MM.1S (cell line): Measurements from ENCODE around the gene FMNL1.

Source experiments
- DNase-seq: peaks from one replicate; pipeline ENCODE4 v3.0.0-alpha.2; 2015
- H2AFZ ChIP-seq: fragments of 300-600 bp; sonication (generic); 2 replicates; pipeline ENCODE4 v1.6.0; 2016; ENCODE audit warnings: antibody characterized with exemption, low read length
- H3F3A ChIP-seq: fragments of 300-600 bp; sonication (generic); 2 replicates; pipeline ENCODE4 v1.6.1; 2016; ENCODE audit warnings: mild to moderate bottlenecking, antibody characterized with exemption, low read length, moderate library complexity, mixed read lengths; ENCODE audit not compliant: insufficient read depth
- H3K27ac ChIP-seq: fragments of 300-600 bp; sonication (generic); 2 replicates; pipeline ENCODE4 v1.5.1; 2016; ENCODE audit warnings: mild to moderate bottlenecking, low read length
- H3K27me3 ChIP-seq: fragments of 300-600 bp; sonication (generic); replicated peaks from 2 replicates; pipeline ENCODE4 v1.6.0; 2016; ENCODE audit warnings: low read length; ENCODE audit not compliant: insufficient read depth
- H3K36me3 ChIP-seq: fragments of 300-600 bp; sonication (generic); replicated peaks from 2 replicates; pipeline ENCODE4 v1.6.1; 2016; ENCODE audit warnings: mild to moderate bottlenecking, low read length, mixed read lengths; ENCODE audit not compliant: insufficient read depth
- H3K4me1 ChIP-seq: fragments of 300-600 bp; sonication (generic); 2 replicates; pipeline ENCODE4 v1.6.1; 2016; ENCODE audit warnings: low read length, mixed read lengths
- H3K4me2 ChIP-seq: fragments of 300-600 bp; sonication (generic); 2 replicates; pipeline ENCODE4 v1.6.0; 2016; ENCODE audit warnings: low read depth, low read length
- H3K4me3 ChIP-seq: fragments of 300-600 bp; sonication (generic); 2 replicates; pipeline ENCODE4 v1.5.1; 2016; ENCODE audit warnings: low read length, mixed read lengths
- H3K79me2 ChIP-seq: fragments of 300-600 bp; sonication (generic); 2 replicates; pipeline ENCODE4 v1.6.1; 2016; ENCODE audit warnings: mixed run types, low read length, mixed read lengths
- H3K9ac ChIP-seq: fragments of 300-600 bp; sonication (generic); 2 replicates; pipeline ENCODE4 v1.6.1; 2016; ENCODE audit warnings: low read length, mixed read lengths
- H3K9me2 ChIP-seq: fragments of 300-600 bp; sonication (generic); replicated peaks from 2 replicates; pipeline ENCODE4 v1.6.1; 2016; ENCODE audit warnings: mild to moderate bottlenecking, low read length, mixed read lengths; ENCODE audit not compliant: insufficient read depth
- H3K9me3 ChIP-seq: fragments of 300-600 bp; sonication (generic); replicated peaks from 2 replicates; pipeline ENCODE4 v1.6.1; 2016; ENCODE audit warnings: mild to moderate bottlenecking, low read length, mixed read lengths; ENCODE audit not compliant: insufficient read depth
- H4K20me1 ChIP-seq: fragments of 300-600 bp; sonication (generic); 2 replicates; pipeline ENCODE4 v1.6.1; 2016; ENCODE audit warnings: mild to moderate bottlenecking, low read length, moderate library complexity, mixed read lengths; ENCODE audit not compliant: insufficient read depth
- CTCF ChIP-seq: fragments of 300-600 bp; sonication (generic); IDR thresholded peaks from 2 replicates; pipeline ENCODE4 v1.5.1; 2016; ENCODE audit warnings: antibody characterized with exemption, low read length, mixed read lengths
- EZH2 ChIP-seq: fragments of 300-600 bp; sonication (generic); optimal IDR thresholded peaks from 2 replicates; pipeline ENCODE3; 2017; ENCODE audit warnings: low read depth, mild to moderate bottlenecking, antibody characterized with exemption, low read length, mixed read lengths
- EZH2phosphoT487 ChIP-seq: fragments of 300-600 bp; sonication (generic); IDR thresholded peaks from 2 replicates; pipeline ENCODE4 v1.6.1; 2018; ENCODE audit warnings: antibody characterized with exemption, low read length

Gene FMNL1

GRCh38 chr17:45266372-45266926 is 44.8 kb downstream of the FMNL1 start:
- no peaks in the 10 kb centered on the region for H3K79me2 ChIP-seq
- 0 out of 2 replicates have a peak, but pooled peaks cover 3% of the 10 kb centered on the region for H3F3A ChIP-seq
- no peak overlapping the region for H2AFZ ChIP-seq
- no peaks in the 10 kb centered on the region for H3K9me3 ChIP-seq
- no peak overlapping the region for H3K4me2 ChIP-seq
- H3K4me3 ChIP-seq = no peak overlapping the region
- H4K20me1 ChIP-seq = no peaks in the 10 kb centered on the region
- H3K4me1 ChIP-seq = no peaks in the 10 kb centered on the region
- H3K27me3 ChIP-seq = no peaks in the 10 kb centered on the region
- no peak overlapping the region for H3K9ac ChIP-seq
- H3K27ac ChIP-seq = no peak overlapping the region
- no peaks in the 10 kb centered on the region; the same call in 1 of the 2 replicates for H3K36me3 ChIP-seq
- no peak for TF ChIP-seq EZH2
- no peak for TF ChIP-seq EZH2phosphoT487
- TF ChIP-seq CTCF = no peak
- no peaks in the 10 kb centered on the region for H3K9me2 ChIP-seq
- DNase-seq = no peak

DNA sequence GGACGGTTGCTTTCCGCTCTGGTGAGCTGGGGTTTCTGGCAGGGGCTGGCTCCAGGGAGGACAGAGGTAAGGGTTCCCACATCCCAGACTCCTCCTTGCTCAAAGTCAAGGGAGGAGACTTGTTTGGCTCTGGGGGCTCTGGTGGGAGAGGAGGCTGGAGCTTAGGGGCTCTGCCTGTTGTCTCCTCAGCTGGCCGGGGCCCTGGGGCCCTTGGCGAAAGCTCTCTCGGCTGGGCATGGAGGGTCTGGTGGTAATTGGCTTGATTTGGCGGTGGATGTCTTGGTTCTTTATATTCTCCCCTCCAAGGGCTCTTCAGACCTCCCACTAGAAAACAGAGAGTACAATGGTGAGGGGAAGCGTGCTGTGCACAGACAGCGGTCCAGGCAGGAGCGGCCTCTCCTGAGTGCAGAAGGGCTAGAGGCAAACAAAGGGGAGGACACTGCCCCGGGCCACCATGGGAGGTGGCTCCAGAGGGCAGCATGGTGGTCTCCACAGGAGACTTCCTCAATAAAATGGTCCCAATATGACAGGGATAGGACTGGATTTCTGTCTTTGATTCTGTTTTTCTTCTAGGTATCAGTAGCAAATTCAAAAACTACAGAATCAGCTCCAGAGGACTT is 45.9 kb downstream of the FMNL1 start:
- H2AFZ ChIP-seq = no peak overlapping the region
- TF ChIP-seq EZH2phosphoT487 = no peak
- H3K4me2 ChIP-seq = no peak overlapping the region
- no peak overlapping the region for H3K9ac ChIP-seq
- no peaks in the 10 kb centered on the region; the same call in 1 of the 2 replicates for H3K36me3 ChIP-seq
- H3K27ac ChIP-seq = no peak overlapping the region
- H3K27me3 ChIP-seq = no peaks in the 10 kb centered on the region
- no peaks in the 10 kb centered on the region for H3K9me3 ChIP-seq
- no peaks in the 10 kb centered on the region for H3K9me2 ChIP-seq
- no peak for DNase-seq
- H3K4me1 ChIP-seq = no peaks in the 10 kb centered on the region
- no peak overlapping the region for H3K4me3 ChIP-seq
- no peaks in the 10 kb centered on the region for H4K20me1 ChIP-seq
- 0 out of 2 replicates have a peak, but pooled peaks cover 3% of the 10 kb centered on the region for H3F3A ChIP-seq
- no peaks in the 10 kb centered on the region for H3K79me2 ChIP-seq

DNA sequence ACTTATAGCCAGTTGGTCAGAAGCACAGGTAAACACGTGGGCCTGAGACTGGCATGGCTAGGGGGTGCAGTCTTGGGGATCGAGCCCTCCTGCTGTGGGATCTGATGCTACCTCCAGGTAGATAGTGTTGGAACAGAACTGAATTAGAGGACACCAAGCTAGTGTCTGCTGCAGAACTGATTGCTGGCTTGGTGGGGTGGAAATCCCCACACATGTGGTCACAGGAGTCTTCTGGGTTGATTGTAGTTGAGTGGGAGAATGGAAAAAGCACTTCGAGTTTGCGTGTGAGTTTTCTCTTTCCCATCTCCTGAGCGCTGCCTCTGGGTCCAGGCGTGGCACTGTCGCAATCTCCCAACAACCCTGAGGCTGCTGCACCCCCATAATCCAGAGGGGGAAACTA is 48.2 kb downstream of the FMNL1 start:
- no peaks in the 10 kb centered on the region for H3K79me2 ChIP-seq
- no peak overlapping the region for H3K4me3 ChIP-seq
- H3K9me2 ChIP-seq = no peaks in the 10 kb centered on the region
- no peaks in the 10 kb centered on the region for H4K20me1 ChIP-seq
- no peaks in the 10 kb centered on the region for H3K9me3 ChIP-seq
- H3K9ac ChIP-seq = no peak overlapping the region
- no peak overlapping the region for H3K27ac ChIP-seq
- H3K4me2 ChIP-seq = no peak overlapping the region
- DNase-seq = no peak
- TF ChIP-seq EZH2phosphoT487 (no peak), CTCF (no peak), EZH2 (no peak)
- H3F3A ChIP-seq = 0 out of 2 replicates have a peak, but pooled peaks cover 3% of the 10 kb centered on the region
- no peaks in the 10 kb centered on the region for H3K27me3 ChIP-seq
- no peak overlapping the region for H2AFZ ChIP-seq
- H3K4me1 ChIP-seq = no peaks in the 10 kb centered on the region
- H3K36me3 ChIP-seq = peaks cover 4% of the 10 kb centered on the region; the same call in 1 of the 2 replicates
